AG04449 (cell line): ENCODE measurements around the gene RNPEPL1.
"Not testable (repeated sequence)": the region's sequence is repeated elsewhere in the genome, so short reads cannot be mapped to it uniquely, and the experiment has no call there.

Experiments used
- CTCF ChIA-PET: fragments of 350-600 bp; formaldehyde crosslinking; extraction: SDS; loops from one replicate; lab custom pipeline; 2021; ENCODE audit warnings: antibody characterized with exemption; lab: Yijun Ruan, JAX
- POLR2A ChIA-PET: fragments of 400-600, 350-600 bp; formaldehyde crosslinking; extraction: SDS; loops from one replicate; lab custom pipeline; 2020; ENCODE audit warnings: antibody characterized with exemption, inconsistent platforms; lab: Yijun Ruan, JAX
- DNase-seq: peaks from one replicate; pipeline ENCODE4 v3.0.0-alpha.2; 2010; ENCODE audit warnings: low read depth, low spot score
- H3K4me3 ChIP-seq: 2 replicates; pipeline ENCODE4 v1.5.1; 2011; ENCODE audit warnings: low read depth, mild to moderate bottlenecking, control low read depth, low read length
- CTCF ChIP-seq: IDR thresholded peaks from one replicate; pipeline ENCODE4 v1.5.1; 2011; ENCODE audit warnings: mild to moderate bottlenecking, moderate library complexity, low read length, control low read depth, inconsistent platforms; ENCODE audit not compliant: insufficient read depth; ENCODE audit errors: missing control alignments

RNPEPL1 gene

GRCh38 chr2:240561325-240561971, 6.8 kb upstream of the RNPEPL1 start:
- ChIA-PET CTCF (interaction anchor here (0.8 to 3.5 kb wide), 5 partner anchors 8 to 47 kb away, joined by 3 to 17 read pairs (median 5); partner anchors contain the start of gene CAPN10), POLR2A (interaction anchor here (0.8 to 1.4 kb wide), 3 partner anchors 19 to 24 kb away, joined by 3 to 10 read pairs (median 4); partner anchors contain the start of gene CAPN10)
- DNase-seq: peak; percentile 37
- TF ChIP-seq CTCF: no peak
- peak overlapping the region; percentile 68 for H3K4me3 ChIP-seq

- POLR2A ChIA-PET, H3K4me3 ChIP-seq, DNase-seq: not testable (repeated sequence)
- CTCF ChIA-PET: interaction anchor here (0.7 to 4.9 kb wide), 5 partner anchors 18 to 105 kb away, joined by 3 to 36 read pairs (median 17); partner anchors contain the start of gene CAPN10
These were observed 5.1 kb upstream of the RNPEPL1 start for GRCh38 chr2:240563231-240563630.

- DNase-seq: no peak
- POLR2A ChIA-PET: no interaction called here
- no peak for TF ChIP-seq CTCF
- no peak overlapping the region for H3K4me3 ChIP-seq
- CTCF ChIA-PET: interaction anchor here (0.7 to 4.9 kb wide), 5 partner anchors 17 to 104 kb away, joined by 3 to 75 read pairs (median 25); partner anchors contain the start of gene CAPN10
These were observed 4.2 kb upstream of the RNPEPL1 start for GRCh38 chr2:240563951-240564560.

- no peak for DNase-seq
- ChIA-PET CTCF (interaction anchor here (1.7 to 4.9 kb wide), 8 partner anchors 9 to 276 kb away, joined by 4 to 75 read pairs (median 26); partner anchors contain the start of genes ANKMY1 and CAPN10), POLR2A (no interaction called here)
- TF ChIP-seq CTCF: no peak
- no peak overlapping the region for H3K4me3 ChIP-seq
These were observed 3.5 kb upstream of the RNPEPL1 start for GRCh38 chr2:240564561-240565332.

- DNase-seq: no peak
- H3K4me3 ChIP-seq: no peak overlapping the region; the same call in 1 of the 2 replicates
- ChIA-PET CTCF (interaction anchor here (1.2 to 4.9 kb wide), 15 partner anchors 10 to 275 kb away, joined by 3 to 75 read pairs (median 7); partner anchors contain the start of genes ANKMY1 and CAPN10), POLR2A (interaction anchor here (0.8 to 1.6 kb wide), 3 partner anchors 14 to 26 kb away, joined by 3 to 6 read pairs (median 4); partner anchors contain the start of gene CAPN10)
- TF ChIP-seq CTCF: no peak
These were observed 2.7 kb upstream of the RNPEPL1 start for GRCh38 chr2:240565333-240566202.
